Mesodermal cell (in vitro differentiated cells): ENCODE results near the gene PTPN12.

Experiments used
- H3K27ac ChIP-seq: 2 replicates; pipeline ENCODE4 v1.7.0; 2013; ENCODE audit warnings: mild to moderate bottlenecking, low read depth, low read length, moderate library complexity; ENCODE audit not compliant: severe bottlenecking
- H3K36me3 ChIP-seq: 2 replicates; pipeline ENCODE4 v1.7.1; 2013; ENCODE audit warnings: mild to moderate bottlenecking, low read length, moderate library complexity; ENCODE audit not compliant: control insufficient read depth, insufficient read depth
- H3K4me1 ChIP-seq: one replicate; pipeline ENCODE4 v1.7.1; 2013; ENCODE audit warnings: mild to moderate bottlenecking, low read length; ENCODE audit not compliant: insufficient read depth, control insufficient read depth, poor library complexity, severe bottlenecking
- H3K4me3 ChIP-seq: 2 replicates; pipeline ENCODE4 v1.7.0; 2013; ENCODE audit warnings: low read length, control low read depth, mild to moderate bottlenecking; ENCODE audit not compliant: insufficient read depth, poor library complexity, severe bottlenecking; ENCODE audit errors: extremely low read depth
- H3K9me3 ChIP-seq: 2 replicates; pipeline ENCODE4 v1.7.1; 2013; ENCODE audit warnings: mild to moderate bottlenecking, low read length, moderate library complexity; ENCODE audit not compliant: control insufficient read depth
- WGBS, 2 experiments: methylation state at CpG; one replicate each; pipeline ENCODE4 v1.1.5; 2013; ENCODE audit warnings: missing lambda C conversion rate in 2 of 2; ENCODE audit not compliant: insufficient coverage in 2 of 2; 5-methylcytosine and 5-hydroxymethylcytosine counted together

Gene PTPN12

DNA sequence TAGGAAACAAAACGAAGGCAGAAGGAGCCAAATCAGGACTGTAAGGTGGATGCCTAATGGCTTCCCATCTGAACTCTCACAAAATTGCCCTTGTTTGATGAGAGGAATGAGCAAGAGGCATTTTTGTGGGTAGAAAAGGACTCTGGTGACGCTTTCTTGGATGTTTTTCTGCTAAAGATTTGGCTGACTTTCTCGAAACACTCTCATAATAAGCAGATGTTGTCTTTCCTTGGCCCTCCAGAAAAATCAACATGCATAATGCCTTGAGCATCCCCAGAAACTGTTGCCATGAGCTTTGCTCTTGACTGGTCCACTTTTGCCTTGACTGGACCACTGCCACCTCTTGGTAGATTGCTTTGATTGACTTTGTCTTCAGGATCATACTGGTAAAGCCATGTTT is 13.5 kb downstream of the PTPN12 start:
- Histone ChIP-seq H3K27ac (no peak overlapping the region), H3K4me3 (no peak overlapping the region), H3K36me3 (peaks cover 43% of the 10 kb centered on the region), H3K9me3 (no peaks in the 10 kb centered on the region), H3K4me1 (peaks cover 6% of the 10 kb centered on the region)
- WGBS, 2 experiments = 88 to 100% methylated on average over 3 of the region's 3 CpGs

DNA sequence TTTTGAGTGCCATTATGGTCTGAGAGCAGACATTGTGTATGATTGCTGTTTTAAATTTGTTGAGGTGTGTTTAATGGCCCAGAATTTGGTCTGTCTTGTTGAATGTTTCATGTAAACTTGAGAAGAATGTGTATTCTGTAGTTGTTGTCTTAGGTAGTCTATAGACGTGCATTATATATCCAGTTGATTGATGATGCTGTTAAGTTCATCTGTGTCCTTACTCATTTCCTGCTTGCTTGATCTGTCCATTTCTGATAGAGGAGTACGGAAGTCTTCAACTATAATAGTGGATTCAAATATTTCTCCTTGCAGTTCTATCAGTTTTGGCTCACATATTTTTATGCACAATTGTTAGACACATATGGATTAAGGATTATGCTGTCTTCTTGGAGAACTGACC is 16.0 kb downstream of the PTPN12 start:
- no peaks in the 10 kb centered on the region for H3K9me3 ChIP-seq
- H3K36me3 ChIP-seq = peaks cover 56% of the 10 kb centered on the region
- no peak overlapping the region for H3K27ac ChIP-seq
- H3K4me1 ChIP-seq = peaks cover 6% of the 10 kb centered on the region
- no peak overlapping the region for H3K4me3 ChIP-seq
- 86% methylated on average over 1 of the region's 2 CpGs; no CpG with 5 or more reads in 1 of the 2 experiments for WGBS, 2 experiments

DNA sequence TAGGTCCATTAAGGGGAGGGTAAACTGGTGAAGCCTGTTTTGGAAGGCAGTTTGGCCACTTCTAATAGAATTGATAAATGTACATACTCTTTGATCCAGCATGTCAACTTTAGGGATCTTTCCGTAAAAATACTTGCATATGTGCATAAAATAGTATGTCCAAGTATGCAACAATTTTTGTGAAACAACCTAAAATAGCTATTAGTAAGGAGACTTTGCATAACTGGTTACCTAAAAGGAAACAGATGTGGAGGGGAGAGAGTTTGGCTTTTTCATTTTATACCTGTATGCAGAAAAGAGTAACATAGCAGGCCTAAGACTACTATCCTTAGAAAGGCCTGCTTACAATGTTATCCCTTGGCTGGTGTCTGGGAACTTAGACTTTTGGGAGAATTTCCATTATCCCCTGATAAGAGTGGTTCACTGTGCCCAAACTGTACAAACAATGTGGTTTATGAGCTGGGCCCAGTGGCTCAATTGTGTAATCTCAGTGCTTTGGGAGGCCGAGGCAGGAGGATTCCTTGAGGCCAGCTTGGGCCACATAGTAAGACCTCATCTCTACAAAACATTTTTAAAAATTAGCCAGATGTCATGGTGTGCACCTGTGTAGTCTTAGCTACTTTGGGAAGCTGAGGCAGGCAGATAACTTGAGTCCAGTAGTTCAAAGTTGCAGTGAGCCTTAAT is 21.3 kb downstream of the PTPN12 start:
- H3K4me3 ChIP-seq = no peak overlapping the region
- H3K4me1 ChIP-seq = no peaks in the 10 kb centered on the region
- 83% methylated on average over 1 of the region's 2 CpGs; no CpG with 5 or more reads in 1 of the 2 experiments for WGBS, 2 experiments
- H3K9me3 ChIP-seq = no peaks in the 10 kb centered on the region
- H3K36me3 ChIP-seq = peaks cover 39% of the 10 kb centered on the region
- H3K27ac ChIP-seq = no peak overlapping the region

GRCh38 chr7:77561352-77561751 is 24.3 kb downstream of the PTPN12 start:
- whole genome bisulfite sequencing, 2 experiments = no CpG with 5 or more reads among the region's 3 CpGs
- H3K36me3 ChIP-seq = peaks cover 26% of the 10 kb centered on the region
- no peak overlapping the region for H3K4me3 ChIP-seq

DNA sequence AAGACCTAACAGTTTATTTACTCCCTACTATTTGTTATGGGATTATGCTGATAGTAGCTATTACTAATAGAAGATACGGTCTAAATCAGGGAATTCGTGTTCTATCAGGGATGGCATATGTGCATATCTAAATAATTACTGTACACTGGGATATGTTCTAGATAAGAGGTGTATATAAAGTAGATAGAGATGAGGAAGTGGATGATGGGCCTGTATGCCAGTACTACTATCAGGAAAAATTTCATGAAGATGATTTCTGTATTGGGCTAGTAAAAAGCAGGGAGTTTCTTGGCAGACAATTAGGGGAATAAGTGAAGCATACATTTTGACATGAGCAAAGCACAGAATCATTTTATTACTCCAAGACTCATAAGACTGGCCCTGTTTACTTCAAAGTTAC is 26.2 kb downstream of the PTPN12 start:
- Histone ChIP-seq H3K4me1 (no peaks in the 10 kb centered on the region), H3K36me3 (peaks cover 20% of the 10 kb centered on the region), H3K4me3 (no peak overlapping the region), H3K27ac (no peak overlapping the region), H3K9me3 (no peaks in the 10 kb centered on the region)
- 100% methylated on average over 1 of the region's 2 CpGs; no CpG with 5 or more reads in 1 of the 2 experiments for WGBS, 2 experiments

More at GRCh38 chr7:77561352-77561751, 24.3 kb downstream of the PTPN12 start:
- H3K9me3 ChIP-seq = no peaks in the 10 kb centered on the region
- no peak overlapping the region for H3K27ac ChIP-seq
- H3K4me1 ChIP-seq = no peaks in the 10 kb centered on the region

GRCh38 chr7:77565917-77566316 is 28.8 kb downstream of the PTPN12 start:
- WGBS, 2 experiments = 100% methylated on average over 1 of the region's 1 CpG; no CpG with 5 or more reads in 1 of the 2 experiments
- H3K36me3 ChIP-seq = peaks cover 19% of the 10 kb centered on the region
- no peaks in the 10 kb centered on the region for H3K4me1 ChIP-seq
- no peaks in the 10 kb centered on the region for H3K9me3 ChIP-seq
- no peak overlapping the region for H3K4me3 ChIP-seq
- no peak overlapping the region for H3K27ac ChIP-seq

- no peaks in the 10 kb centered on the region for H3K4me1 ChIP-seq
- no peak overlapping the region for H3K4me3 ChIP-seq
- 93 to 95% methylated on average over 8 of the region's 9 CpGs for WGBS, 2 experiments
- peaks cover 19% of the 10 kb centered on the region for H3K36me3 ChIP-seq
- no peaks in the 10 kb centered on the region for H3K9me3 ChIP-seq
- H3K27ac ChIP-seq = no peak overlapping the region
These were observed 29.3 kb downstream of the PTPN12 start for GRCh38 chr7:77566421-77566820.

GRCh38 chr7:77569514-77570232 is 32.6 kb downstream of the PTPN12 start:
- H3K27ac ChIP-seq = no peak overlapping the region
- peaks cover 48% of the 10 kb centered on the region for H3K36me3 ChIP-seq
- WGBS, 2 experiments = 85 to 95% methylated on average over 5 to 6 of the region's 8 CpGs

GRCh38 chr7:77570330-77571011 is 33.4 kb downstream of the PTPN12 start:
- no peaks in the 10 kb centered on the region for H3K9me3 ChIP-seq
- H3K4me1 ChIP-seq = no peaks in the 10 kb centered on the region
- peaks cover 56% of the 10 kb centered on the region for H3K36me3 ChIP-seq
- no peak overlapping the region for H3K4me3 ChIP-seq
- no peak overlapping the region for H3K27ac ChIP-seq
- 80 to 100% methylated on average over 1 of the region's 3 CpGs for WGBS, 2 experiments

More at GRCh38 chr7:77569514-77570232, 32.6 kb downstream of the PTPN12 start:
- H3K9me3 ChIP-seq = no peaks in the 10 kb centered on the region
- H3K4me1 ChIP-seq = no peaks in the 10 kb centered on the region
- no peak overlapping the region for H3K4me3 ChIP-seq

DNA sequence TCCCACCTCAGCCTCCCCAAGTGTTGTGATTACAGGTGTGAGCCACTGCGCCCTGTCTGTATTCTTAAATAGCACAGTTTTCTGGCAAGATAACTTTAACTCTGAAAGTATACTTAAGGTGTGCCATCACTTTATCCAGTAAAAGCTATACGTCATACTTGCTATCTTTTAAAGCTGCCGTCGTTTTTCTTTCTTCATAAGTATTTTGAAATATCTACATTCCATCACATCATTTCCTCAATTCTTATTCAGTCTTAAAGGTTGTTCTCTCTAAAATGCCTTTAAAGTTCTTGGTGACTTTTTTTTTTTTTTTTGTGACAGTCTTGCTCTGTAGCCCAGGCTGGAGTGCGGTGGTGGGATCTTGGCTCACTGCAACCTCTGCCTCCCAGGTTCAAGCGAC is 34.7 kb downstream of the PTPN12 start:
- WGBS, 2 experiments = 88 to 100% methylated on average over 3 to 5 of the region's 6 CpGs
- Histone ChIP-seq H3K4me3 (no peak overlapping the region), H3K36me3 (peaks cover 62% of the 10 kb centered on the region), H3K27ac (no peak overlapping the region), H3K9me3 (no peaks in the 10 kb centered on the region), H3K4me1 (no peaks in the 10 kb centered on the region)
